Measurements from ENCODE around the gene VWA3A. TPM values are rescaled to one million over a fixed set of nuclear protein-coding genes. Genes with fewer than 3 reads are reported as not detected.
"Not testable (repeated sequence)": the region's sequence is repeated elsewhere in the genome, so short reads cannot be mapped to it uniquely, and the experiment has no call there.

VWA3A gene
- total and polyA plus RNA-seq, 12 donors, result 0.01 to 1.1 (median 0.28) TPM; not detected in 1

DNA sequence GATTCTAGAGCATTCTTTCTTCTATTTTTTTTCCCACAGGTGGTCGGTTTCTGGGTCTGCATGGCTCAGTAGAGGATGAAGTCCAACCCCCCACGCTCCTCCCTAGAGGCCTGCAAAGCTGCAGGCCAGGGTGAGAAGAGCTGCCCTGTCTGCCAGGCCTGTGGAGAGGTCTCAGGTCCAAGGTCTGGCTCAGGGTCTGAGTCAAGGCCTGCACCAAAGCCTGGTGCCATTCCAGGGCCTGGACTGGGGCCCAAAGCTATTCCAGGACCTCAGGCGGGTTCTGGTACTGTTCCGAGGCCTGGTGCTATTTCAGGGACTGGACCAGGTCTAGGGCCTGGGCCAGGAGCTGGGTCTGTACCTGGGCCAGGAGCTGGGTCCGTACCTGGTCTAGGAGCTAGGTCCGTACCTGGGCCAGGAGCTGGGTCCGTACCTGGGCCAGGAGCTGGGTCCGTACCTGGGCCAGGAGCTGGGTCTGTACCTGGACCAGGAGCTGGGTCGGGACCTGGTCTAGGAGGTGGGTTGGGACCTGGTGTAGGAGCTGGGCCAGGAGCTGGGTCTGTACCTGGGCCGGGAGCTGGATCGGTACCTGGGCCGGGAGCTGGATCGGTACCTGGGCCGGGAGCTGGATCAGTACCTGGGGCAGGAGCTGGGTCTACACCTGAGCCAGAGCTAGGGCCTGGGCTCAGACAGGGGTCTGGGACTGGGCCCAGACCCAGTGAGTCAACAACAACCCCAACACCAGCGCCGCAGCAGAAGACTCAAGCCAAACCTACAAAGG, 73.4 kb downstream of the VWA3A start:
- H3K4me3 ChIP-seq, result no peak overlapping the region
- H3K27me3 ChIP-seq, result peaks cover 0 to 31% (median 28%) of the 10 kb centered on the region in 7 donors
- DNase-seq, result no peak
- 89 to 92% methylated on average over 16 of the region's 16 CpGs for WGBS, 2 donors
- H3K4me1 ChIP-seq, result peaks cover 0 to 7% (median 0%) of the 10 kb centered on the region in 9 donors
- ATAC-seq, result peak in 1 of 8 donors; percentile 34
- intact Hi-C loops (cut with DNase I), result loop anchor here in 1 of 10 donors (10.0 kb wide), 1 partner anchor 61 kb away; no protein-coding TSS in a partner anchor
- H3K36me3 ChIP-seq, result no peaks in the 10 kb centered on the region
- H3K9me3 ChIP-seq, result peaks cover 0 to 9% (median 0%) of the 10 kb centered on the region in 11 donors
- H3K27ac ChIP-seq, result no peak overlapping the region
- TF ChIP-seq, protein P1, sequence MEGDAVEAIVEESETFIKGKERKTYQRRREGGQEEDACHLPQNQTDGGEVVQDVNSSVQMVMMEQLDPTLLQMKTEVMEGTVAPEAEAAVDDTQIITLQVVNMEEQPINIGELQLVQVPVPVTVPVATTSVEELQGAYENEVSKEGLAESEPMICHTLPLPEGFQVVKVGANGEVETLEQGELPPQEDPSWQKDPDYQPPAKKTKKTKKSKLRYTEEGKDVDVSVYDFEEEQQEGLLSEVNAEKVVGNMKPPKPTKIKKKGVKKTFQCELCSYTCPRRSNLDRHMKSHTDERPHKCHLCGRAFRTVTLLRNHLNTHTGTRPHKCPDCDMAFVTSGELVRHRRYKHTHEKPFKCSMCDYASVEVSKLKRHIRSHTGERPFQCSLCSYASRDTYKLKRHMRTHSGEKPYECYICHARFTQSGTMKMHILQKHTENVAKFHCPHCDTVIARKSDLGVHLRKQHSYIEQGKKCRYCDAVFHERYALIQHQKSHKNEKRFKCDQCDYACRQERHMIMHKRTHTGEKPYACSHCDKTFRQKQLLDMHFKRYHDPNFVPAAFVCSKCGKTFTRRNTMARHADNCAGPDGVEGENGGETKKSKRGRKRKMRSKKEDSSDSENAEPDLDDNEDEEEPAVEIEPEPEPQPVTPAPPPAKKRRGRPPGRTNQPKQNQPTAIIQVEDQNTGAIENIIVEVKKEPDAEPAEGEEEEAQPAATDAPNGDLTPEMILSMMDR (IDR thresholded peaks at IDR 0.05), result no peak

DNA sequence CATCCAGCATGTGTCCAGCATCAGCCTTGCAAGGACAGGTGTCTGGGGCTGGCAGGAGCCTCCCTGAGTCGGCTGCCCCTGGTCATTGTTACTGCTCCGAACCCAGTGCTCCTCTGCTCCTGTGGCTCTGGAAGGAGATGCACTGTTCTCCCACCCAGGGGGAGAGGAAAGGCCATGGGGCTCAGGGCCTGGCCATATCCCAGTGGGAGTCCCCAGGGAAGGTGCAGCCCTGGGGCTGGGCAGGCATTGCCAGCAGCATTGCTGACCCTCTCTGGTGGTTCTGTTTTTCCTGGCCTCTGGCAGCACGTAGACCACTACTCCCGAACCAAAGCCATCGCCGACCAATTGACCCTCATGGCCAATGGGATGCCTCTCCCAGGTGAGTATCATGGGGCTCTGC, 79.6 kb downstream of the VWA3A start:
- WGBS, 2 donors, result 88 to 94% methylated on average over 6 of the region's 6 CpGs
- Histone ChIP-seq H3K4me1 (no peaks in the 10 kb centered on the region), H3K9me3 (peaks cover 0 to 3% (median 0%) of the 10 kb centered on the region in 11 donors), H3K4me3 (no peak overlapping the region), H3K36me3 (no peaks in the 10 kb centered on the region), H3K27ac (no peak overlapping the region), H3K27me3 (no peaks in the 10 kb centered on the region)
- DNase-seq (no peak), ATAC-seq (no peak)
- TF ChIP-seq, protein P1 (IDR thresholded peaks at IDR 0.05), result no peak
- intact Hi-C loops (cut with DNase I), result no loop called here

DNA sequence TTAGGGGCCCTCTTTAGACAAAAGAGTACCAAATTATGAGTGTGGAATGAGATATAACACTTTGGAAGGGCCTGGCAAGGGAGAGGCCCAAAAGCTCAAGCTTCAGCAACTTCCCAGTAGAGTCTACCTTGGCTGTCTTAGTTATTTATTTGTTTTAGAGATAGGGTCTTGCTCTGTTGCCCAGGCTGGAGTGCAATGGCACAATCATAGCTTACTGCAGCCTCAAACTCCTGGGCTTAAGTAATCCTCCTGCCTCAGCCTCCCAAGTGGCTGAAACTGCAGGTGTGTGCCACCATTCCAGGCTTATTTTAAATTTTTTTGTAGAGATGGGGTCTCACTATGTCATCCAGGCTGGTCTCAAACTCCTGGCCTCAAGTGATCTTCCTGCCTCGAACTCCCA, 80.3 kb downstream of the VWA3A start:
- H3K9me3 ChIP-seq; H3K36me3 ChIP-seq; H3K4me3 ChIP-seq; ATAC-seq; H3K27ac ChIP-seq; DNase-seq; H3K27me3 ChIP-seq; H3K4me1 ChIP-seq; intact Hi-C loops (cut with DNase I): not testable (repeated sequence)
- 79 to 100% methylated on average over 1 of the region's 1 CpG for WGBS, 2 donors

DNA sequence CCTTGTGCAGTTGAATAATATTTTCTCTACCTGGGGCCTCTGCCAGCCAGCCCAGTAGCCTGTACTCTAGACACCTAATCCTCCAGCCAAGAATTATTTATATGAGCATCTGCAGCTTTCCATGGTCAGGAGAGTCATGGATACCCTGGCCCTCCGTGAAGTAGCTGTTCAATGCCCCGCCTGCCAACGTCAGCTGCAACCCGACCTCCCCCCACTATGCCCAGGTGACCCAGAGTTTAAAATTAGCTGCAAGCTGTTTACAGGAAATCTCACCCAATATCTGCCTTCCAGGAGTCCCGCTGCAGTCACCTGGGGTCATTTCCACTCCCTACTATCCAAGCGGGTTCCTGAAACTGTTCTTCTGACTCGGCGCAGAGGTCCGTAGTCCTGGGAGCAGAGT, 82.3 kb downstream of the VWA3A start:
- H3K36me3 ChIP-seq, result no peaks in the 10 kb centered on the region
- WGBS, 2 donors, result 55 to 65% methylated on average over 9 of the region's 9 CpGs
- no peaks in the 10 kb centered on the region for H3K27me3 ChIP-seq
- H3K4me3 ChIP-seq, result no peak overlapping the region
- TF ChIP-seq, protein P1 (IDR thresholded peaks at IDR 0.05), result no peak
- DNase-seq (no peak), ATAC-seq (no peak)
- no peaks in the 10 kb centered on the region for H3K4me1 ChIP-seq
- intact Hi-C loops (cut with DNase I), result loop anchor here in 1 of 10 donors (5.0 kb wide), 1 partner anchor 67 kb away; no protein-coding TSS in a partner anchor
- no peaks in the 10 kb centered on the region for H3K9me3 ChIP-seq
- no peak overlapping the region for H3K27ac ChIP-seq
